ENCODE results near the gene CHD3.

The CHD3 gene

GRCh38 chr17:7887482-7888183 is 956 bp upstream of the CHD3 start:
- no peak for TF ChIP-seq CTCF (IDR thresholded peaks at IDR 0.05)

DNA sequence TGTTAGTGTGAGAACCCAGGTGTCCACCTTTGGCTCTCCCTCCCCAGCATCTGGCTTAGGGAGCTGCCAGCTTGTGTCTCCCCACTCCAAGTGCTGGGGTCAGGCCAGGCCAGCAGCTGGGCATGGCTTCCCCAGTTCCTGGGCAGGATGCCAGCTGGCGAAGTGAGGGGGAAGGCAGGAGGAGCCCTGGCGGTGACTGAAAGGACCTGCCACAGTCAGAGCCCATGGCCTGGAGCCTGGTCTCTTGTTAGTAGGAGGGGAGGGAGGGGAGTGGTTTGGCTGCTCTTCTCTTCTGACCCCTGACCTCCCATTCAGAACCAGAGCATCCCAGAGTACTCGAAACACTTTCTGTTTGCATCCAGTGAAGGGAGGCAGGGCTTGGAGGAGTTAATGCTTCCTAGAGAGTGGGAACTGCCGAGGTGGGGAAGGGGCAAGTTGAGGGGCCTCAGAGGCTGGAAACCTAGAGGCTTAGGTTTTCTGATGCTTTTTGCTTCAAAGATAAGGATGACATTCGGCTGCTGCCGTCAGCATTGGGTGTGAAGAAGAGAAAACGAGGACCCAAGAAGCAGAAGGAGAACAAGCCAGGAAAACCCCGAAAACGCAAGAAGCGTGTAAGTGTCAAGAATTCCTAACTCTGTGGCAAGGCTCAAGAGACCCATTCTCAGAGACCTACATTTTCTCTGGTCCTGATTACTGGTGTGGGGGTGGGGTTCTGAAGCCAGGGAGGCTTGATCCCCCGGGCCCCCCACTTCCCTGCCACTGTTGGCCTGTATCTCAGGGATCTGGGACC is 772 bp downstream of the CHD3 start:
- no peak for TF ChIP-seq CTCF (IDR thresholded peaks at IDR 0.05)

DNA sequence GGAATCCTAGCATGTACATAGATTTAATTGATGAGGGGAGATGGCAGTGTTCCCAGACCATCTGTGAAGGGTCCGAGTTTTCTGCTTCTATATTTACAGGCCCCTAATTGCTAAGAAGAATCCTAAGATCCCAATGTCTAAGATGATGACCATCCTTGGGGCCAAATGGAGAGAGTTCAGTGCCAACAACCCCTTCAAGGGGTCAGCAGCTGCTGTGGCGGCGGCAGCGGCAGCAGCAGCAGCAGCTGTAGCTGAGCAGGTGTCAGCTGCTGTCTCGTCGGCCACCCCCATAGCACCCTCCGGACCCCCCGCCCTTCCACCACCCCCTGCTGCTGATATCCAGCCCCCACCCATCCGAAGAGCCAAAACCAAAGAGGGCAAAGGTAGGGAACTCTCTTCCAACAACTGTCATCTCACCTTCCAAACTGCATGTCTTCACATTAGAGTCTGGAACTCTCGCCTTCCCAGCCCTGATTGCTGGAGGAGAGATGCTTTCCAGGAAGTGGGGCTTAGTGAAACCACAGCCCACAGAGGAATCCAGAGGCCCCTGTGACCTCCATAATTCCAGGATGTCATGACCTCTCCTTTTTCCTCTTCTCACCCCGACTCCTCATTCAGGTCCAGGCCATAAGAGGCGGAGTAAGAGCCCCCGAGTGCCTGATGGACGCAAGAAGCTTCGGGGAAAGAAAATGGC is 4.7 kb downstream of the CHD3 start:
- TF ChIP-seq CTCF (IDR thresholded peaks at IDR 0.05) = no peak

DNA sequence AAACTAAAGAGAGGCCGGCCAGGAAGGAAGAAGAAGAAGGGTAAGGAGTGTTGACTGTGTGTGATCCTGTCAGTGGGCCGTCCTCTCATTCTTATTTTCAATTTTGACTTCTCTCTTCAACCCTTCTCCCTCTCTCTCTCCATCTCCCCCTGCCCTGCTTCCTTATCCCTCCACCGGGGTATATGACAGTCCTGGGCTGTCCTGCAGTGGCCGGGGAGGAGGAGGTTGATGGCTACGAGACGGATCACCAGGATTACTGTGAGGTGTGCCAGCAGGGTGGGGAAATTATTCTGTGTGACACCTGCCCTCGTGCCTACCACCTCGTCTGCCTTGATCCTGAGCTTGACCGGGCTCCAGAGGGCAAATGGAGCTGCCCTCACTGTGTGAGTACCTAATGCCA is 5.6 kb downstream of the CHD3 start:
- TF ChIP-seq CTCF (IDR thresholded peaks at IDR 0.05) = no peak

GRCh38 chr17:7894866-7895265 is 6.3 kb downstream of the CHD3 start:
- TF ChIP-seq CTCF (IDR thresholded peaks at IDR 0.05) = no peak

DNA sequence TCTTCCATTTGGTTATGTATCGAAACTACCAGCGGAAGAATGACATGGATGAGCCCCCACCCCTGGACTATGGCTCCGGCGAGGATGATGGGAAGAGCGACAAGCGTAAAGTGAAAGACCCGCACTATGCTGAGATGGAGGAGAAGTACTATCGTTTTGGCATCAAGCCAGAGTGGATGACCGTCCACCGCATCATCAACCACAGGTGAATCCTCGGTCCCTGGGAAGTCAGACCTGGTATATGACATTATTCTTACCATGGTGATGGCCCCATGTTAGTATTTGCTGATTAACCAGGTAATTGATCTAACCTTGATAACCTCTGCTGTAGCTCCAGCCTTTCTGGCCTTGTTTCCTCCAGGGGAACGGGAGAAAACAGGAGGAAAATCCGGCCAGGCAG is 8.5 kb downstream of the CHD3 start:
- TF ChIP-seq CTCF (IDR thresholded peaks at IDR 0.05) = no peak

GRCh38 chr17:7897773-7898172 is 9.2 kb downstream of the CHD3 start:
- no peak for TF ChIP-seq CTCF (IDR thresholded peaks at IDR 0.05)
